HG03097 (cell line): ENCODE measurements around the gene NAT9.

Experiments
- ATAC-seq: cut with Tn5 transposase; IDR thresholded peaks from one replicate; pipeline ENCODE4 v1.9.1; 2021; ENCODE audit not compliant: unreplicated experiment, low FRiP score

The NAT9 gene

DNA sequence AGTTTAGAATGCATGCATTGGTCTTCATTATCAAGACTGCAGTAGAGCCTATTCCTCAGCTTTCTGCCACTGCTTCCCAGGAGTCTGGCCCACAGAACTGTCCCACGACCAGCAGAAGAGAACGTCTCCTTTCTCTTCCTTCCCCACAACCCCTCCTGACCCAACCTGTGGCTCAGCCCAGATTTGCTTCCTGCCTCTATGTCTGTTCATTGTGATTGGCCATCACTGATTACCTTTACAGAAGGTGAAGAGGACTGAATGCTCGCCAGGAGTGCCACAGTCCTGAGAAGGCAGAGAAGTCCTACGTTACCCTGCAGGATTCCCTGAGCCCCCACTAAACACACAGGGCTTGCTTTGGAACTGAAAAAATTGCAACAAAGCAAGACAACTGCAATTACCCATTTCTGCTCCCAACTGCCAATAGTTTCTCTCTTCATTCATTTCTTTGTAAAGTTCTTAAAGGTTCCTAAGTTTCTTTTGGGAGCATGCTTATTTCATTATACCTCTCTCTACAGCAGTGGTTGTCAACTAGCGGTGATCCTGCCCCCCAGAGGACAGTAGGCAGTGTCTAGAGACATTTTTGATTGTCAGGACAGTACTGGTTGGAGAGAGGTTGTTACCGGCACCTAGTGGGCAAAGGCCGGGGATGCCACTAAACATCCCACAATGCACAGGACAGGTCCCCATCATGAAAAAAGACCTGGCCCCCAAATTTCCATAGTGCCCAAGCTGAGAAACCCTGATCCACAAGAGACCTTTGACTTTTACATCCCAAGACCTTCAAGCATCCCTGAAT, 4.5 kb upstream of the NAT9 start:
- no peak for ATAC-seq

- no peak for ATAC-seq
These were observed 3.8 kb upstream of the NAT9 start for GRCh38 chr17:74779948-74780400.

GRCh38 chr17:74779501-74779900, 3.4 kb upstream of the NAT9 start:
- no peak for ATAC-seq

GRCh38 chr17:74778960-74779359, 2.8 kb upstream of the NAT9 start:
- ATAC-seq = no peak

GRCh38 chr17:74777901-74778515, 1.9 kb upstream of the NAT9 start:
- no peak for ATAC-seq

- no peak for ATAC-seq
These were observed 845 bp upstream of the NAT9 start for GRCh38 chr17:74776990-74777389.

DNA sequence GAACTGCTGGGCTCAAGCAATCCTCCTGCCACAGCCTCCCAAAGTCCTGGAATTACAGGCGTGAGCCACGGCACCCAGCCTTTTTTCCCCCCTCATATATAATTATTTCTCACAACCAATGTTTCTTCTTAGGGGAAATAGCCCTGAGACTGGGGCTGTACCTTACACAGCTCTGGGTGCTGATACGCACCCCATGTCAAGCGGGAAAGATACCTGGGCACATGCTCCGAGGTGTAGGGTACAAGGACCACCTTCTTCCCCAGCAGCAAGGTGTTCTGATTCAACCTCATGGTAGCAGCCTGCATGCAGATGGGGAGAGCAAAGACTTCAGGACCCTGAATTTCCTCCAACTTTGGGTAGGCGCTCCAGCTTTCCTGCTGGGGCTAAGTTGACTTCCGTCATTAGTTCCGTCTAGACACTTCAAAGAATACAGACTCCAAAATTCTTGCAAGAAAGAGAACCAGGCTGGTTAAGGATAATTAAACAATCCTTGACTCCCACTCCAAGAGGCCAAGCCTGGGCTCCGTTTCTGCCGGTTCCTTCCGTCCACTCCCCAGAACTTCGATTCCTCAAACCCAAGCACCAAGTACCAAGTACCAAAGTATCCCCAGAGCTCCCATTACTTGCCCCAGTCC, 619 bp downstream of the NAT9 start:
- peak; percentile 4 for ATAC-seq

- ATAC-seq = no peak
These were observed 2.3 kb downstream of the NAT9 start for GRCh38 chr17:74773871-74774286.

GRCh38 chr17:74773414-74773813, 2.7 kb downstream of the NAT9 start:
- no peak for ATAC-seq

DNA sequence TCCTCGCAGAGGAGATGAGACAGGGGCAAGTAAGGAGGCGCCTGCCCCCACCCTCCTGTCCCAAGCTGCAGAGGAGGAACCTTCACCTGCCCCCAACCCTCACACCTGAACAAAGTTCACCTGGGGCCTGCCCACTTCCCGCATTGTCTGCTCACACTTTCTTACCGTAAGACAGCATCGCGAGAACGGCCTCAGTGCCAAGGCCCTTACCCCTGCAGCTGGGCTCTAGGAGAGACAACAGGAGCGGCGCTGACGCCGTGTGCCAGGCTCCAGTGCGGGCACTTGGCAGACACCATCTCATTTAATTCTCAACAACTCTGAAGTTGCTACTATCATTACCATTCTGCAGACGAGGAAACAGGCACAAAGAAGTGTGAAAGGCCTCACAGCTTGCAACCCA, 4.1 kb downstream of the NAT9 start:
- no peak for ATAC-seq

DNA sequence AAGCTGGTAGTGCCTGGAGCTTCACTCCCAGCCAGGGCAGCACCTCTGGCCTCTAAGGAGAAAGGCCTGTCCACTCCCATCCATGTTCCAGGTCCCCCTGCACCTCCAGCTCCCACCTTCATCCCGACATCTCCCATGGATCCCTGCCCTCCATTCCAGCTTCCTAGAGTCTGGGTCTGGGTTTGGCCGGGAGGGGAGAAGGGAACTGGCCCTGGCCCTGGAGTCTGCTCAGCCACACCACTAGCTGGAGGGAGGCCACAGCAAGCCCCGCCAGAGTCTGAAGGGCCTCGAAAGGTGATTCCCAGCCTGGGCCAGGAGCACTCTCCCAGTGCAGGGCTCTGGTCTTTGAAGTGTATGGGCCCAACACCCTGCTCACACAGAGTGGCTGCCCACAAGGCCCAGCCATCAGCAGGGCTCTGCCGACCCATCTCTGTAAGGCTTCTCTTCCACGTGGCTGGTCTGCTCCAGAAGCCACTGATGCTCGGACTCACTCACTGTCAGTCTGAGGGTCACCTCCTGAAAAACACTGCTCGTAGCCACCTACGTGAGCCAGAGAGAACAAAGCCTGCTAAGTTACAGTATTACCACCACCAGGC, 4.7 kb downstream of the NAT9 start:
- no peak for ATAC-seq

DNA sequence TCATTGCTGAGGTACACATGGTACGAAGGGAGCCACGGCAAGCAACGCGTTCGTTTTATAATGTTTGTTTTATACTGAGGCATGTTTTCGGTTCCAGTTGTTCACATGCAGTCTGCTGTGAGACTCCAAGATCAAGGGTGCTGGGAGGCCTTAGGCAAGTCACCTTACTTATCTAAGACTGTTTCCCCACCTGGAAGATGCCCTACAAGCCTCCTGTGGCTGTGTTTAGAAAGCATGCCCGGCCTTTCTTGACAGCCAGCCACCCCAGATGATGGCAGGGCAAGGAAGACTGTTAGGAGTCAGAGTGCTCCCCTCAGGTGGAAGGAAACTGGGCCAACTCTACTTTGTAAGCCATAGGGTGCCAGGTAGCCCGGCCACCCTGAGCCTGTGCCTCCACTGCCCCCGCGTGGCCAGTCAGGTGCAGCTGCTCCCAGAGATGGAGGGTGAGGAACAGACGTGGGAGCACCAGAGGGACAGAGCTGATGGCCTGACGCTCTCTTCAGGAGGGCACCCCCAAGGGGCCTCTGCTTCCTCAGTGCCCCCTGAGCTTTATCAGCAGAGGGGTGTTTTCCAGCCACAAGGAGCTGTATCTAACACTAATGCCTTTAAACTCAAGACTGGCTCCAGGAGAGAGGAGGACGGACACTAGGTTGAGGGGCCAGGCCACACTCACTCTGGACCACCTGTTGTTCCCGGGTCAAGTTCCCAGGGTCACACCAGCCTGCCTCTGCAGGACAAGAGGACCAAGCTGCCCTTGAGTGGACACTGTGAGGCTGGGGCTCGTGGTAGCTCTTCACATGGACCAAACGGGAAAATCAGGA, 5.4 kb downstream of the NAT9 start:
- ATAC-seq = no peak

- ATAC-seq = no peak
These were observed 6.2 kb downstream of the NAT9 start for GRCh38 chr17:74769856-74770497.

DNA sequence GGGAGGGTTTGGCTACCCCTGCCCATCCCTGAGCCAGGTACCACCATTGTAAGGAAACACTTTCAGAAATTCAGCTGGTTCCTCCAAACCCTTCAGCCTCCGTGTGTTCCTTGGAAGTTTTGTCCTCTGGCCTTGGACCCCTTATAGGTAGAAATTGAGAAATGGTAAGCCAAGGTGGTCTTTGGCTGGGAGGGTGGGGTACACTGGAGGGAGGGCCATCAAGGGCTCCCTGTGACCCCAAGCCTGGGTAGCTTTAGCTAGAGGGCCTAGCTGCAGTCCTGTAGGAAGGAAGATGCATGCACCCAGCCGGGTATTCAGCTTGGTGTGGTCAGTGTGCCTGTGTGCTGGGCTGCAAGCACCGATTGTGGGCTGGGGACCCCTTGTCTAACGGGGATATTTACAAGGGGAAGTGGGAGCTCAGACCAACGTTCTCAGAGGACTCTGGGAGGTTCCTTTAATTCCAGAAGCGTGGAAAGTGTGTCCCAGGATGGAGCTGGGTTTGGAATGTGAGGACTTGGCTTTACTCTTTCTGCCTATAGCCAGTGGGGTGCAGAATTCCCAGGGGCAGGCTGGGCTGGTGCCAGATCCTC, 6.8 kb downstream of the NAT9 start:
- ATAC-seq = no peak

- ATAC-seq = no peak
These were observed 7.4 kb downstream of the NAT9 start for GRCh38 chr17:74768763-74769114.

- no peak for ATAC-seq
These were observed 7.9 kb downstream of the NAT9 start for GRCh38 chr17:74768069-74768762.

DNA sequence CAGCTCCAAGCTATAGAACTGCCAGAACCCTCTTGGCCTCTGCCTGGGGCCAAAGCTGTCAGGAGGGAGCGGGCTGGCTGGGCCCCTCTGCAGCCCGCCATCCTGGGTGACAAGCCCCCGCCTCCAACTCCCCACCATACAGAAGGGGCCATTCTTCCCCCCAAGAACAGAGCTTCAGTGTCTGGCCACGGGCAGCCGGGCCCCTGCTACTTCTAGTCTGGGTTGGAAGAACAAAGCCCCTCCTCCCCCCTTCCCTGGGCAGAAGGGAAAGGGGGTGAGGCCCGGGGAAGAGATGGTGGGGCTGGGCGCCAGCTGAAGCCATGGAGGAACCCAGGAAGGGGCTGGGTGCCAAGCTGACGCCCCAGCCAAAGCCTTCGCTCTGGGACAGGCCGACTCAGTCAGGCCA, 9.0 kb downstream of the NAT9 start:
- ATAC-seq = no peak

DNA sequence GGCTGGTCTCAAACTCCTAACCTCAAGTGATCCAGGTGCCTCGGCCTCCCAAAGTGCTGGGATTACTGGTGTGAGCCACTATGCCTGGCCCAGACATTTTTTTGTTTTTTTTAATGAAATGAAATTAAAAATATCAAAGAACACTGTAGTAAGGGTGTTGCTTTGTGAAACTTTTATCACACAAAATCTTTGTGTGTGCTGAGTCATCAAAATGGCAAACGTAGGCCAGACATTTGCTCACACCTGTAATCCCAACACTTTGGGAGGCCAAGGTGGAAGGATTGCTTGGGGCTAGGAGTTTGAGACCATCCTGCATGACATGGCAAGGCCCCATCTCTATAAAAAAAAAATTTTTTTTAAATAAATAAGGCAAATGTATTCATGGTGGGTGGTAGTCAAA, 9.7 kb downstream of the NAT9 start:
- no peak for ATAC-seq

DNA sequence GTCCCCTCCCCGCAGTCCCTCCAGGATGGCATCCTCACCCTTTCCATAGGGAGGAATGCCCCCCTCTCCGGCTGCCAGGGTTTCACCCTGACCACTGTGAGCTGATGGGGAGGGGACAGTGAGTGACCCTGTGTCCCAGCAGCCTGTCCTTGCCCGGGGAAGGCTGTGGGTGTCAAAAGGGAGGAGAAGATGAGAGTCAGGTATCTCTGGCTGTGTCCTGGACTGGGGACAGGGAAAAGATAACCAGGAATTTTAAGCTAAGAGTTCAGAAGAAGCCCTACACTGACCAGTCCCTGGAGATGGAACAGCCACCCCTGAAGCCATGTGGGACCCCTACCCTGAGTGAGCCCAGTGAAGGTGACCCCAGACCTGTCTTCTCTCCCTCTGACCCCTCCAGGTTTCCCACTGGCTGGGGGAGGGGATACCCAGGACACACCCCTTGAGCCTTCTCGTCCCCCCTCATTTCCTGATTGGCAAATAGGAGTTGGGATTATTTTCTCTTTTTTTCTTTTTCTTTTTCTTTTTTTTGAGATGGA, 11.3 kb downstream of the NAT9 start:
- no peak for ATAC-seq
